ENCODE data around the gene TRIM67.

GRCh38 chr1:231210126-231210525 lies 48.3 kb downstream of the TRIM67 start:
- TF ChIP-seq CTCF (conservative IDR thresholded peaks at IDR 0.05; ENCODE audit: low read depth, low read length) (no peak), EZH2 (IDR thresholded peaks at IDR 0.05; ENCODE audit: borderline replicate concordance, low read depth, low read length, poor library complexity, severe bottlenecking) (no peak)

Data from A673 (cell line).